ENCODE data around the gene P2RY11. TPM values are rescaled to one million over a fixed set of nuclear protein-coding genes. Genes with fewer than 3 reads are reported as not detected.

The P2RY11 gene
- total and polyA plus RNA-seq, 4 donors = 0.68 to 5.3 (median 3.7) TPM

- H3K9me3 ChIP-seq (ENCODE audit: control insufficient read depth in 4 of 4, low read length in 3 of 4) = no peaks in the 10 kb centered on the region
These were observed 37.9 kb downstream of the P2RY11 start for GRCh38 chr19:10149427-10149826.

GRCh38 chr19:10151521-10151920, 40.0 kb downstream of the P2RY11 start:
- no peaks in the 10 kb centered on the region for H3K27me3 ChIP-seq (ENCODE audit: control insufficient read depth in 4 of 4, insufficient read depth in 4 of 4, low read length in 3 of 4)
- H3K9me3 ChIP-seq (ENCODE audit: control insufficient read depth in 4 of 4, low read length in 3 of 4) = no peaks in the 10 kb centered on the region
- WGBS = 89% methylated on average over 5 of the region's 5 CpGs
- no peak for DNase-seq (ENCODE audit: low spot score)
- no peak overlapping the region for H3K27ac ChIP-seq (ENCODE audit: low read depth in 1 of 2, low read length in 2 of 2)
- peaks cover 11 to 69% (median 44%) of the 10 kb centered on the region in 4 donors for H3K36me3 ChIP-seq (ENCODE audit: control insufficient read depth in 4 of 4, insufficient read depth in 3 of 4, low read depth in 1 of 4, low read length in 3 of 4)
- no peak overlapping the region for H3K9ac ChIP-seq (ENCODE audit: low read depth in 1 of 2, low read length in 2 of 2)
- H3K4me1 ChIP-seq (ENCODE audit: control insufficient read depth in 4 of 4, insufficient read depth in 4 of 4, low read length in 3 of 4) = no peaks in the 10 kb centered on the region
- TF ChIP-seq NR2F2 (IDR thresholded peaks at IDR 0.05) = no peak
- no peak for TF ChIP-seq FOXA2 (IDR thresholded peaks at IDR 0.05)
- TF ChIP-seq GABPA (IDR thresholded peaks at IDR 0.05 in 1 of 2, conservative IDR thresholded peaks at IDR 0.05 in 1 of 2) = no peak
- TF ChIP-seq RXRA (IDR thresholded peaks at IDR 0.05) = no peak
- TF ChIP-seq RAD21 (IDR thresholded peaks at IDR 0.05) = no peak
- TF ChIP-seq FOXA1 (IDR thresholded peaks at IDR 0.05) = no peak
- no peak for TF ChIP-seq CTCF (IDR thresholded peaks at IDR 0.05; ENCODE audit: low read depth, low read length, missing input control)
- TF ChIP-seq EGR1 (IDR thresholded peaks at IDR 0.05; ENCODE audit: low read depth in 2 of 2) = no peak
- no peak for TF ChIP-seq HNF4A (conservative IDR thresholded peaks at IDR 0.05)
- no peak for TF ChIP-seq YY1 (IDR thresholded peaks at IDR 0.05)
- H3K4me3 ChIP-seq (ENCODE audit: low read depth in 1 of 3, low read length in 3 of 3) = no peak overlapping the region

More at GRCh38 chr19:10149427-10149826, 37.9 kb downstream of the P2RY11 start:
- H3K9ac ChIP-seq (ENCODE audit: low read depth in 1 of 2, low read length in 2 of 2) = no peak overlapping the region
- peaks cover 8 to 66% (median 43%) of the 10 kb centered on the region in 4 donors for H3K36me3 ChIP-seq (ENCODE audit: control insufficient read depth in 4 of 4, insufficient read depth in 3 of 4, low read depth in 1 of 4, low read length in 3 of 4)
- TF ChIP-seq RXRA (IDR thresholded peaks at IDR 0.05) = no peak
- TF ChIP-seq FOXA2 (IDR thresholded peaks at IDR 0.05) = no peak
- no peak for TF ChIP-seq SP1 (IDR thresholded peaks at IDR 0.05)
- no peak for TF ChIP-seq JUND (IDR thresholded peaks at IDR 0.05)
- no peak for TF ChIP-seq HNF4G (IDR thresholded peaks at IDR 0.05)
- no peak for TF ChIP-seq YY1 (IDR thresholded peaks at IDR 0.05)
- TF ChIP-seq RAD21 (IDR thresholded peaks at IDR 0.05) = no peak
- no peak for TF ChIP-seq CTCF (IDR thresholded peaks at IDR 0.05; ENCODE audit: low read depth, low read length, missing input control)
- no peak for DNase-seq (ENCODE audit: low spot score)
- no peaks in the 10 kb centered on the region for H3K27me3 ChIP-seq (ENCODE audit: control insufficient read depth in 4 of 4, insufficient read depth in 4 of 4, low read length in 3 of 4)
- H3K4me1 ChIP-seq (ENCODE audit: control insufficient read depth in 4 of 4, insufficient read depth in 4 of 4, low read length in 3 of 4) = no peaks in the 10 kb centered on the region
- WGBS = 98% methylated on average over 12 of the region's 12 CpGs
- no peak overlapping the region for H3K4me3 ChIP-seq (ENCODE audit: low read depth in 1 of 3, low read length in 3 of 3)
- H3K27ac ChIP-seq (ENCODE audit: low read depth in 1 of 2, low read length in 2 of 2) = no peak overlapping the region

- no peak for DNase-seq (ENCODE audit: low spot score)
- TF ChIP-seq HNF4G (IDR thresholded peaks at IDR 0.05) = no peak
- TF ChIP-seq JUND (IDR thresholded peaks at IDR 0.05) = no peak
- TF ChIP-seq SP1 (IDR thresholded peaks at IDR 0.05) = no peak
- no peak for TF ChIP-seq FOXA1 (IDR thresholded peaks at IDR 0.05)
- TF ChIP-seq RXRA (IDR thresholded peaks at IDR 0.05) = no peak
- no peak for TF ChIP-seq YY1 (IDR thresholded peaks at IDR 0.05)
- TF ChIP-seq ZBTB33 (IDR thresholded peaks at IDR 0.05) = no peak
- Histone ChIP-seq H3K4me1 (ENCODE audit: control insufficient read depth in 4 of 4, insufficient read depth in 4 of 4, low read length in 3 of 4) (no peaks in the 10 kb centered on the region), H3K27me3 (ENCODE audit: control insufficient read depth in 4 of 4, insufficient read depth in 4 of 4, low read length in 3 of 4) (no peaks in the 10 kb centered on the region), H3K27ac (ENCODE audit: low read depth in 1 of 2, low read length in 2 of 2) (no peak overlapping the region), H3K9ac (ENCODE audit: low read depth in 1 of 2, low read length in 2 of 2) (no peak overlapping the region), H3K9me3 (ENCODE audit: control insufficient read depth in 4 of 4, low read length in 3 of 4) (no peaks in the 10 kb centered on the region), H3K36me3 (ENCODE audit: control insufficient read depth in 4 of 4, insufficient read depth in 3 of 4, low read depth in 1 of 4, low read length in 3 of 4) (peaks cover 11 to 63% (median 44%) of the 10 kb centered on the region in 4 donors), H3K4me3 (ENCODE audit: low read depth in 1 of 3, low read length in 3 of 3) (no peak overlapping the region)
- 97% methylated on average over 3 of the region's 3 CpGs for WGBS
These were observed 40.6 kb downstream of the P2RY11 start for GRCh38 chr19:10152100-10152499.

All from liver (tissue), 9 donors.